Smooth muscle cell (in vitro differentiated cells): ENCODE data around the gene SNN. TPM values are rescaled to one million over a fixed set of nuclear protein-coding genes. Genes with fewer than 3 reads are reported as not detected.

Experiments used
- DNase-seq: peaks from one replicate; lab custom pipeline; 2025; ENCODE audit not compliant: unreplicated experiment; lab: John Stamatoyannopoulos, UW
- H2AFZ ChIP-seq: fragments of 200-600 bp; sonication (generic); 2 replicates; pipeline ENCODE4 v1.6.0; 2016; ENCODE audit warnings: antibody characterized with exemption, low read depth, mild to moderate bottlenecking
- H3F3A ChIP-seq: fragments of 200-600 bp; sonication (generic); 2 replicates; pipeline ENCODE4 v1.6.0; 2017; ENCODE audit warnings: antibody characterized with exemption, low read depth
- H3K27ac ChIP-seq: fragments of 200-600 bp; sonication (generic); 2 replicates; pipeline ENCODE4 v1.5.1; 2016; ENCODE audit warnings: low read depth, mild to moderate bottlenecking
- H3K27me3 ChIP-seq: fragments of 200-600 bp; sonication (generic); 2 replicates; pipeline ENCODE4 v1.6.1; 2016; ENCODE audit warnings: low read depth, mild to moderate bottlenecking
- H3K36me3 ChIP-seq: fragments of 200-600 bp; sonication (generic); 2 replicates; pipeline ENCODE4 v1.5.1; 2016; ENCODE audit warnings: low read depth
- H3K4me1 ChIP-seq: fragments of 200-600 bp; sonication (generic); 2 replicates; pipeline ENCODE4 v1.5.1; 2016; ENCODE audit warnings: low read depth
- H3K4me2 ChIP-seq: fragments of 200-600 bp; sonication (generic); 2 replicates; pipeline ENCODE4 v1.6.0; 2016; ENCODE audit warnings: mild to moderate bottlenecking
- H3K4me3 ChIP-seq: fragments of 200-600 bp; sonication (generic); 2 replicates; pipeline ENCODE4 v1.5.1; 2016; ENCODE audit warnings: mild to moderate bottlenecking
- H3K79me2 ChIP-seq: fragments of 200-600 bp; sonication (generic); 2 replicates; pipeline ENCODE4 v1.6.0; 2016; ENCODE audit warnings: low read depth, mild to moderate bottlenecking
- H3K9ac ChIP-seq: fragments of 200-600 bp; sonication (generic); 2 replicates; pipeline ENCODE4 v1.6.0; 2016; ENCODE audit warnings: low read depth
- H3K9me3 ChIP-seq: fragments of 200-600 bp; sonication (generic); replicated peaks from 2 replicates; pipeline ENCODE4 v1.5.1; 2016; ENCODE audit warnings: low read depth
- H4K20me1 ChIP-seq: fragments of 200-600 bp; sonication (generic); 2 replicates; pipeline ENCODE4 v1.6.0; 2016; ENCODE audit warnings: low read depth
- WGBS: methylation state at CpG from one replicate; pipeline ENCODE4 v1.1.7; 2016; ENCODE audit warnings: low lambda C conversion rate; 5-methylcytosine and 5-hydroxymethylcytosine counted together
- polyA plus RNA-seq: library from polyadenylated mRNA; unstranded; fragments of >200 nt; fragmentation: Nextera tagmentation; extraction: Ambion mirVana; gene quantifications from 2 replicates; pipeline ENCODE4 v1.2.1, GENCODE V29; 2016
- total RNA-seq: library from RNA; depleted of rRNA; stranded (reverse); fragments of >200 nt; gene quantifications from 2 replicates; pipeline ENCODE4 v1.2.3, GENCODE V29; 2014
- TF ChIP-seq, protein P1 (sequence below): fragments of 200-600 bp; sonication (generic); IDR thresholded peaks from 2 replicates; pipeline ENCODE4 v1.5.1; 2017; ENCODE audit warnings: borderline replicate concordance, mild to moderate bottlenecking, antibody characterized with exemption; ENCODE audit not compliant: insufficient read depth, poor library complexity, severe bottlenecking

The SNN gene
- total and polyA plus RNA-seq, 2 experiments from 2014 or later = 6.4 to 10.9 TPM

DNA sequence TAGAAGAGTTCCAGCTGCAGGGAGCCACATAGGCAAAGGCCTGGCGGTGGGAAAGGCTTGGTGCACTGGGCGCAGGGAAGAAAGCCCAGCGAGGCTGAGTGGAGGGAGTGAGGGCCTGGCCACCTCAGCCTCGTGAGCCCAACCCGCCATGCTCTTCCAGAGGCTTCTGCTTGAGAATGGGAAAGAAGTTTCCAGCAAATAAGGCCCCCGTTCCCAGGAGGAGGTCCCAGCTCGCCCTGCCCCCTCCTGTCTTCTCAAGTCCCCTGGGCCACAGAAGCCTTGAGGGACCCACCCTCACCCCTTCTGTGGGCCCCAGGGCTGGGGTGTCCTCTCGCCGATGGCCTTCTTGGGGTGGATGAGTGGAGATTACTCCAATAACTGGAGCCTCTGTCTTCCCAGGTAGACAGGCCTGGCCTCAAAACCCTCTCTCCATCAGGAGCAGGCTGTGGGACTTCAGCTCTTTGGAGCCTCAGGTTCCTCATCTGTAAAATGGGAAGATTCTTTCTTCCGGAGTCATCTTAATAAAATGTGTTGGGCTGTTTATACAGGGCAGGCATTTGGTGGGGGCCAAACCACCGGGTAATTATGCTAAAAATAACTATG, 933 bp upstream of the SNN start:
- DNase-seq = no peak
- H3K4me3 ChIP-seq = no peak overlapping the region
- peaks cover 35% of the 10 kb centered on the region for H4K20me1 ChIP-seq
- no peak overlapping the region for H3K27ac ChIP-seq
- no peaks in the 10 kb centered on the region for H3K36me3 ChIP-seq
- peak overlapping the region; percentile 78 for H2AFZ ChIP-seq
- H3K9ac ChIP-seq = no peak overlapping the region
- peaks cover 15% of the 10 kb centered on the region for H3K79me2 ChIP-seq
- H3K4me1 ChIP-seq = peaks cover 11% of the 10 kb centered on the region
- 93% methylated on average over 11 of the region's 11 CpGs for WGBS
- H3K4me2 ChIP-seq = no peak overlapping the region
- no peaks in the 10 kb centered on the region for H3K9me3 ChIP-seq
- TF ChIP-seq, protein P1, sequence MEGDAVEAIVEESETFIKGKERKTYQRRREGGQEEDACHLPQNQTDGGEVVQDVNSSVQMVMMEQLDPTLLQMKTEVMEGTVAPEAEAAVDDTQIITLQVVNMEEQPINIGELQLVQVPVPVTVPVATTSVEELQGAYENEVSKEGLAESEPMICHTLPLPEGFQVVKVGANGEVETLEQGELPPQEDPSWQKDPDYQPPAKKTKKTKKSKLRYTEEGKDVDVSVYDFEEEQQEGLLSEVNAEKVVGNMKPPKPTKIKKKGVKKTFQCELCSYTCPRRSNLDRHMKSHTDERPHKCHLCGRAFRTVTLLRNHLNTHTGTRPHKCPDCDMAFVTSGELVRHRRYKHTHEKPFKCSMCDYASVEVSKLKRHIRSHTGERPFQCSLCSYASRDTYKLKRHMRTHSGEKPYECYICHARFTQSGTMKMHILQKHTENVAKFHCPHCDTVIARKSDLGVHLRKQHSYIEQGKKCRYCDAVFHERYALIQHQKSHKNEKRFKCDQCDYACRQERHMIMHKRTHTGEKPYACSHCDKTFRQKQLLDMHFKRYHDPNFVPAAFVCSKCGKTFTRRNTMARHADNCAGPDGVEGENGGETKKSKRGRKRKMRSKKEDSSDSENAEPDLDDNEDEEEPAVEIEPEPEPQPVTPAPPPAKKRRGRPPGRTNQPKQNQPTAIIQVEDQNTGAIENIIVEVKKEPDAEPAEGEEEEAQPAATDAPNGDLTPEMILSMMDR = no peak
- no peaks in the 10 kb centered on the region for H3F3A ChIP-seq
- H3K27me3 ChIP-seq = no peaks in the 10 kb centered on the region

DNA sequence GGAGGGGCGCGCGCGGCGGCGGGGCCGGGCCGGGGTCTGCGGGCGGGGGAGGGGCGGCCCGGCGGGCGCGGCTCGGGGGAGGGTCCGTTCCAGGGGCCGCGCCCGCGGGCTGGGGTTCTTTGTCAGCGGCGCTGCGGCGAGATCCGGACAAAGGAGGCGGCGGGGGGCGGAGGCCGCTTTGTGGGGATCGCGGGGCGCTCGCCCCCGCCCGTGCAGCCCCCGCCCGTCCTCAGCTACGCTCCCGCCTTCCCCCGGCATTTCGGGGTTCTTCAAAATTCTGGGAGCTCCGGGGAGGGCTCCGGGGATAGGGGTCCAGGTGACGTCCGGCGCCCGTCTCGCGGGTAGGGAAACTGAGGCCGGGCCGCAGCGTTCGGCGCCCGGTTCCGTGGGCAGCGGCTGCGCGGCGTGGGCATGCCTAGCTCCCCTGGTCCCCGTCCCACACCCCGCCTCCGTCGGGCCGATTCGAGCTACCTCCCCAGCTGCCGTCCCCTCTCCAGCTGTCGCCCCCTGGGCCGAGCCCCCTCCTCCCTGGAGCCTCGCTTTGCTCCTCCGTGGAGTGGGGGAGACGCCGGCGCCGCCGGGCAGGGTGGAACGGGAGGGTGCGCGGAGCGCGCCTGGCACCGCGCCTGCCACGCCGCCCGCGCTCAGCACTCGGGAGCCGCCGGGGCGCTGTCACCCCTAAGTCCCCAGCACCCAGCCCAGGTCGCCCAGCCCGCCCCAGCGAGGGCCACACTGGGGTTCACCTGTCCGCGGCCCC, 546 bp downstream of the SNN start:
- H4K20me1 ChIP-seq = peaks cover 50% of the 10 kb centered on the region
- H3K27me3 ChIP-seq = no peaks in the 10 kb centered on the region
- no peaks in the 10 kb centered on the region for H3K36me3 ChIP-seq
- H3K4me3 ChIP-seq = peak overlapping the region; percentile 80
- peak overlapping the region; percentile 95 for H3K4me2 ChIP-seq
- WGBS = 9% methylated on average over 25 of the region's 97 CpGs
- DNase-seq = no peak
- H3K9ac ChIP-seq = peak overlapping the region; percentile 74
- H3K79me2 ChIP-seq = peaks cover 15% of the 10 kb centered on the region
- no peak overlapping the region for H2AFZ ChIP-seq
- no peaks in the 10 kb centered on the region for H3K9me3 ChIP-seq
- TF ChIP-seq, protein P1 = no peak
- peaks cover 11% of the 10 kb centered on the region for H3K4me1 ChIP-seq
- no peak overlapping the region for H3K27ac ChIP-seq
- H3F3A ChIP-seq = no peaks in the 10 kb centered on the region

DNA sequence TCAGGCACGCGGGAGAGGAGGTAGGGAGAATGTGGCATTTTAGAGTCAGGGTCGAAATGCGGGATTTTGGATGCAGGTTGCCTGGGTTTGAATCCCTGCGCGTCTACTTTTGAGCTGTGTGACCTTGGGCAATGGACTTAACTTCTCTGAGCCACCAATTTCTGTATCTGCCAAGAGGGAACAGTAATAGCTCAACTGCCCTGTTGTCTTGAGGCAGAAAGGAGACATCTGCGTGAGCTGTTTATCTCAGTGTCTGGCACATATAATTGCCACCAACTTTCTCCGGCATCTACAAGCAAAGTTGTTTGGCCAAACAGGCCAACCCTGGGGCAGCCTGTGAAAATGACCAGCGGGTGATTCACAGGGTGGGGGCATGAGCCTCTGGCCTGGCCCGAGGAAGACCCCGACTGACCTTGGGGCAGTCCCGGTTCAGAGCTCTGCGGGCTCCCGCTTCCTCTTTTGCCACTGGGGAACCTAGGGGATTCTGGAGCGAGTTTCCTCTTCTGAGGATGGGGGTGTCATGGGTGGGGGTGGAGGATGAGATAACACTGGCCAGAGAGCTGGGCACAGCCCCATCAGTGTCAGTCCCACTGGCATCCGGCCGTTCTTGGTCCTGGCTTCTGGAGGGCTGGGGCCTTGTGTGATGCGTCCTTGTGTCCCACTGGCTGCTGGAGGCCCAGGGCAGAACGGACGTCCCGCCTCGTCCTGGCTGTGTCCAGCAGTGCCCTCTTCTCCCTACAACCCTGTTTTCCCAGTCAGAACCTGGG, 1.3 kb downstream of the SNN start:
- H3K4me3 ChIP-seq = peak overlapping the region; percentile 80
- H3K4me1 ChIP-seq = peaks cover 11% of the 10 kb centered on the region
- peaks cover 15% of the 10 kb centered on the region for H3K79me2 ChIP-seq
- no peak for DNase-seq
- H3F3A ChIP-seq = no peaks in the 10 kb centered on the region
- TF ChIP-seq, protein P1 = no peak
- H3K27me3 ChIP-seq = no peaks in the 10 kb centered on the region
- H3K36me3 ChIP-seq = no peaks in the 10 kb centered on the region
- H4K20me1 ChIP-seq = peaks cover 57% of the 10 kb centered on the region
- peak overlapping the region; percentile 74 for H3K9ac ChIP-seq
- no peaks in the 10 kb centered on the region for H3K9me3 ChIP-seq
- H3K27ac ChIP-seq = no peak overlapping the region
- WGBS = 61% methylated on average over 22 of the region's 22 CpGs
- no peak overlapping the region for H2AFZ ChIP-seq
- H3K4me2 ChIP-seq = peak overlapping the region; percentile 95
